Natural killer cell (primary cell): ENCODE results near the gene AQP7. TPM values are rescaled to one million over a fixed set of nuclear protein-coding genes. Genes with fewer than 3 reads are reported as not detected.

Source experiments
- ATAC-seq, 3 donors: fragments of 150-1000 bp in 2 of 3; fragments of 200-7000 bp in 1 of 3; cut with Tn5 transposase; 1 replicate in 1 of 3; 2 replicates in 2 of 3; pipeline ENCODE4 v1.10.0; 2021; ENCODE audit warnings: mild to moderate bottlenecking in 2 of 3, moderate library complexity in 2 of 3
- DNase-seq, 2 donors: peaks; one replicate each; pipeline versions ENCODE4 v3.0.0 to v3.0.0-alpha.2; 2013 to 2021; ENCODE audit warnings: mixed read lengths in 1 of 2
- H3K27ac ChIP-seq: one replicate; pipeline ENCODE4 v1.5.1; 2013; ENCODE audit warnings: mild to moderate bottlenecking, low read length
- H3K27me3 ChIP-seq: one replicate; pipeline ENCODE4 v1.6.1; 2013; ENCODE audit warnings: low read length; ENCODE audit not compliant: control insufficient read depth, insufficient read depth
- H3K36me3 ChIP-seq: one replicate; pipeline ENCODE4 v1.6.1; 2013; ENCODE audit warnings: low read length; ENCODE audit not compliant: control insufficient read depth, insufficient read depth
- H3K4me1 ChIP-seq: one replicate; pipeline ENCODE4 v1.6.1; 2013; ENCODE audit warnings: low read length; ENCODE audit not compliant: control insufficient read depth, insufficient read depth
- H3K4me3 ChIP-seq: one replicate; pipeline ENCODE4 v1.5.1; 2013; ENCODE audit warnings: low read length
- H3K9me3 ChIP-seq: one replicate; pipeline ENCODE4 v1.6.1; 2013; ENCODE audit warnings: low read length; ENCODE audit not compliant: control insufficient read depth, insufficient read depth
- H3K27ac Mint-ChIP-seq, 2 donors: one replicate each; pipeline ENCODE4 v1.8.0; 2022; ENCODE audit warnings: mild to moderate bottlenecking in 2 of 2, mixed read lengths in 2 of 2, moderate library complexity in 1 of 2
- H3K27me3 Mint-ChIP-seq, 2 donors: one replicate each; pipeline ENCODE4 v1.8.0; 2022; ENCODE audit warnings: low read depth in 2 of 2, mixed read lengths in 2 of 2
- H3K36me3 Mint-ChIP-seq: one replicate; pipeline ENCODE4 v1.8.0; 2022; ENCODE audit warnings: mixed read lengths
- H3K4me1 Mint-ChIP-seq, 2 donors: one replicate each; pipeline ENCODE4 v1.8.0; 2022; ENCODE audit warnings: mixed read lengths in 2 of 2
- H3K4me3 Mint-ChIP-seq: one replicate; pipeline ENCODE4 v1.8.0; 2022; ENCODE audit warnings: mild to moderate bottlenecking, moderate library complexity, mixed read lengths
- H3K9me3 Mint-ChIP-seq, 2 donors: one replicate each; pipeline ENCODE4 v1.8.0; 2022; ENCODE audit warnings: mixed read lengths in 2 of 2
- CTCF ChIP-seq: fragments of 200-600 bp; IDR thresholded peaks from one replicate; pipeline ENCODE4 v1.8.0; 2022; ENCODE audit warnings: antibody characterized with exemption
- WGBS: methylation state at CpG from one replicate; pipeline ENCODE4 v1.1.7; 2013; ENCODE audit warnings: missing lambda C conversion rate; ENCODE audit not compliant: insufficient coverage; 5-methylcytosine and 5-hydroxymethylcytosine counted together
- intact Hi-C: fragments of 100-400 bp; cut with micrococcal nuclease; formaldehyde crosslinking; loops from one replicate; pipeline ENCODE4 v1.14.2; 2022
- total RNA-seq, 4 donors: library from RNA; stranded (reverse); fragments of 120-200 nt in 1 of 4; gene quantifications; one replicate each; pipeline versions ENCODE4 v1.2.3 to v1.2.4, GENCODE V29; 2013 to 2022

AQP7 gene
- total RNA-seq, 3 donors from 2014 or later (not counting 1 experiment from before 2014, with no cell fraction given), result not detected

GRCh38 chr9:33419708-33420303, 17.4 kb upstream of the AQP7 start:
- intact Hi-C loops, result no loop called here
- no peaks in the 10 kb centered on the region for H3K9me3 Mint-ChIP-seq
- TF ChIP-seq CTCF, result no peak
- H3K4me3 Mint-ChIP-seq, result no peak overlapping the region
- H3K27me3 Mint-ChIP-seq, result peaks cover 0 to 6% of the 10 kb centered on the region in 2 donors
- no peak overlapping the region for H3K27ac Mint-ChIP-seq
- Histone ChIP-seq H3K9me3 (no peaks in the 10 kb centered on the region), H3K36me3 (no peaks in the 10 kb centered on the region), H3K4me1 (peaks cover 28% of the 10 kb centered on the region), H3K27me3 (no peaks in the 10 kb centered on the region), H3K27ac (no peak overlapping the region), H3K4me3 (no peak overlapping the region)
- no peaks in the 10 kb centered on the region for H3K36me3 Mint-ChIP-seq
- peaks cover 0 to 15% of the 10 kb centered on the region in 2 donors for H3K4me1 Mint-ChIP-seq
- DNase-seq (no peak), ATAC-seq (no peak)
- WGBS, result 87% methylated on average over 10 of the region's 10 CpGs

DNA sequence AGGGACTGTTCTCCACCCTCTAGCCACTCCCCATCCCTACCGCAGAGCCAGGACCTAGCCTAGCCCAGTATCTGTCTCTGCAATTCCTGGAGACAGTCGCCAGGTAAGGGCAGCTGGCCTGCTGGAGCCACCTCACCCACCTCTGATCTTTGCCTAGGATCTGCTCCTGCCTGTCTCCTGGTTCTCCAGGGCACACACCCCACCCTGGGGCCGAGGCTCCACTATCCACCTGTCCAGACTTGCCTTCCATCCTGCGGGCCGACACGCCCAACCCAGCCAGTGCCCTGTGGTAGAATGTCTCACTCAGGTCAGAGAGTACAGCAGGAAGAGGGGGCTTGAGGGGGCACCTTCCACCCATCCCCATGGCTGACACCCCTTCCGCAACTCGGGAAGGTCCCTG, 15.7 kb upstream of the AQP7 start:
- no peak for TF ChIP-seq CTCF
- no peak for ATAC-seq
- Histone ChIP-seq H3K9me3 (no peaks in the 10 kb centered on the region), H3K27me3 (no peaks in the 10 kb centered on the region), H3K4me3 (no peak overlapping the region), H3K27ac (no peak overlapping the region), H3K4me1 (peaks cover 31% of the 10 kb centered on the region), H3K36me3 (no peaks in the 10 kb centered on the region)
- Mint-ChIP-seq H3K4me3 (no peak overlapping the region), H3K4me1 (peaks cover 0 to 15% of the 10 kb centered on the region in 2 donors), H3K27ac (no peak overlapping the region), H3K9me3 (no peaks in the 10 kb centered on the region), H3K27me3 (peaks cover 0 to 6% of the 10 kb centered on the region in 2 donors), H3K36me3 (no peaks in the 10 kb centered on the region)
- no peak for DNase-seq
- 96% methylated on average over 6 of the region's 8 CpGs for WGBS
- intact Hi-C loops, result no loop called here

DNA sequence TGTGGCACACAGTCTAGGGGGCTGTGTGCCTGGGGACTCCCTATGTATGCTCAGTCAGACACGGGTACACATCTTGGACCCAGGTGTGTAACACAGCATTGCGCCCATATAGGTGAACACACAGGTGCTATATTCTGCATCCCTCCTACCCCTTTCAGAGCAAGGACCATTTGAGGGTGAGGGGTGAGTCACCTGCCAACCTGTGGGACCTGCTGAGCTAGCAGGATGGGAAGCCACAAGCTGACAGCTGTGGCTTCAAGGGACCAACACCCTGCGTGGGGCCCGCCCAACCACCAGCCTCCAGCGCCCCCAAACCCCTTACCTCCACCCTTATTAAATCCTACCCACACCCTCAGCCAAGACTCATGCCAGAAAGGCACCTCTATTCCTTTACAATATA, 14.6 kb upstream of the AQP7 start:
- H3K27ac ChIP-seq, result no peak overlapping the region
- DNase-seq (peak in 1 of 2 donors; percentile 54), ATAC-seq (no peak)
- Mint-ChIP-seq H3K27me3 (peaks cover 0 to 6% of the 10 kb centered on the region in 2 donors), H3K4me3 (no peak overlapping the region), H3K36me3 (no peaks in the 10 kb centered on the region), H3K4me1 (peaks cover 0 to 15% of the 10 kb centered on the region in 2 donors), H3K9me3 (no peaks in the 10 kb centered on the region), H3K27ac (no peak overlapping the region)
- no peak for TF ChIP-seq CTCF
- H3K4me1 ChIP-seq, result peaks cover 31% of the 10 kb centered on the region
- no peak overlapping the region for H3K4me3 ChIP-seq
- H3K27me3 ChIP-seq, result no peaks in the 10 kb centered on the region
- intact Hi-C loops, result no loop called here
- 25% methylated on average over 5 of the region's 5 CpGs for WGBS
- no peaks in the 10 kb centered on the region for H3K36me3 ChIP-seq
- no peaks in the 10 kb centered on the region for H3K9me3 ChIP-seq

GRCh38 chr9:33415501-33416038, 13.2 kb upstream of the AQP7 start:
- Mint-ChIP-seq H3K27ac (peak overlapping the region in 1 of 2 donors; percentile 17), H3K4me1 (peaks cover 0 to 15% of the 10 kb centered on the region in 2 donors), H3K9me3 (no peaks in the 10 kb centered on the region), H3K36me3 (no peaks in the 10 kb centered on the region), H3K27me3 (peaks cover 0 to 6% of the 10 kb centered on the region in 2 donors), H3K4me3 (no peak overlapping the region)
- Histone ChIP-seq H3K36me3 (no peaks in the 10 kb centered on the region), H3K4me3 (no peak overlapping the region), H3K27me3 (no peaks in the 10 kb centered on the region), H3K9me3 (no peaks in the 10 kb centered on the region), H3K27ac (no peak overlapping the region), H3K4me1 (peaks cover 31% of the 10 kb centered on the region)
- intact Hi-C loops, result no loop called here
- TF ChIP-seq CTCF, result peak; percentile 58
- peak; percentile 51 to 96 for DNase-seq
- WGBS, result 37% methylated on average over 9 of the region's 9 CpGs
- peak; percentile 66 to 84 (median 80) for ATAC-seq
